AG04450 (cell line): ENCODE data around the gene HNRNPH1. TPM values are rescaled to one million over a fixed set of nuclear protein-coding genes. Genes with fewer than 3 reads are reported as not detected.

ENCODE experiments used
- CTCF ChIA-PET: fragments of 300-600, 350-600 bp; formaldehyde crosslinking; extraction: SDS; loops from one replicate; lab custom pipeline; 2022; ENCODE audit warnings: antibody characterized with exemption, inconsistent platforms; lab: Charles Lee
- POLR2A ChIA-PET: fragments of 350-600 bp; formaldehyde crosslinking; extraction: SDS; loops from one replicate; lab custom pipeline; 2021; ENCODE audit warnings: antibody characterized with exemption, inconsistent platforms; lab: Yijun Ruan, JAX
- DNase-seq: peaks from one replicate; pipeline ENCODE4 v3.0.0-alpha.2; 2011; ENCODE audit warnings: low read depth, low spot score
- H3K27ac ChIP-seq: one replicate; pipeline ENCODE4 v1.5.1; 2012; ENCODE audit warnings: low read depth, low read length, control low read depth
- H3K27me3 ChIP-seq: one replicate; pipeline ENCODE4 v1.6.0; 2012; ENCODE audit warnings: low read length; ENCODE audit not compliant: control insufficient read depth, insufficient read depth
- H3K4me3 ChIP-seq: 2 replicates; pipeline ENCODE4 v1.5.1; 2011; ENCODE audit warnings: mild to moderate bottlenecking, low read depth, low read length, control low read depth
- H3K9me3 ChIP-seq: 2 replicates; pipeline ENCODE4 v1.5.1; 2012; ENCODE audit warnings: low read length; ENCODE audit not compliant: control insufficient read depth, insufficient read depth
- polyA plus RNA-seq: library from polyadenylated mRNA; depleted of rRNA; stranded (reverse); fragments of >200 nt; gene quantifications from 2 replicates; pipeline ENCODE4 v1.2.3, GENCODE V29; 2011
- TF ChIP-seq, protein P1 (sequence below): IDR thresholded peaks from 2 replicates; pipeline ENCODE4 v1.5.1; 2011; ENCODE audit warnings: low read depth, low read length, control low read depth, inconsistent platforms

Gene HNRNPH1
- polyA plus RNA-seq, 1 experiment, result 383 TPM

DNA sequence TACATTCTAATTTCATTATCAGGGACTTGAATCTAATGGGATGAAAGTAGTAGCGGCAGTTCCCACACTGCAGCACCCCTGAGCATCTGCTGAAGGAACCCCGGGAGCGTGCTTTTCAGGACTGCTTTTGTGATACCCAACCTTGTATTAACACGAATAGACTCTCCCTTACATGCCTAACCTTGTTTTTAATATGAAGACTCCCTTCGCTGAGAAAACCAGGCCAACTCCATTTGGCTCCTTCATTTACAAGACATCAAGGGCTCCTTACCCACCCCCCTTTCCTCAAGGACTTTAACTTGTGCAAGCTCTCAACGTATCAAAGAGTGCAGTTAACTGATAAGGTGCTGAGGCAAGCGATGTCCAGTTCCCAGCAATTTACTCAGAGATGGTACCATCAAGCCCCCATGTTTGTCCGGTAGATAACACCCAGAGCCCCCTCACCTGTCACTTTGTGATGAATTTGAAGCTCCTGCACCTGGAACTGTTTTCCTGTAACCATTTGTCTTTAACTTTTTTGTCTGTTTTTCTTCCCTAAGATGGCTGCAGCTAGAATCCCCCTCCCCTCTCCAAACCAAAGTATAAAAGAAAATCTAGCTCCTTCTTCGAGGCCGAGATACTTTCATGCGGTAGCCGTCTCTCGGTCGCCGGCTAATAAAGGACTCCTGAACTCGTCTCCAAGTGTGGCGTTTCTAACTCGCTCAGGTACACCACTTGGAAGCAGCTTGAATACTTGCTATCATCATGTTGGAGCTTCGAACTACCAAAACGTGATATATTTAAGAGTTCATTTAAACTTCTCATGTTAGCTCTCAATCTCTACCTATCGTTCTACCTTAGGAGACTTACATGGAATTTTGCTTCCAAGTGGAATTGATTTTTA lies 10.7 kb downstream of the HNRNPH1 start:
- no peak overlapping the region for H3K27ac ChIP-seq
- H3K4me3 ChIP-seq, result no peak overlapping the region
- H3K9me3 ChIP-seq, result no peaks in the 10 kb centered on the region
- no peaks in the 10 kb centered on the region for H3K27me3 ChIP-seq
- ChIA-PET POLR2A (interaction anchor here (0.7 to 5.9 kb wide), 2 partner anchors 11 to 114 kb away, joined by 6 to 51 read pairs; partner anchors contain the start of gene HNRNPH1), CTCF (interaction anchor here (0.9 to 2.2 kb wide), 2 partner anchors 9 to 11 kb away, joined by 4 to 10 read pairs; partner anchors contain the start of gene HNRNPH1)
- TF ChIP-seq, protein P1, sequence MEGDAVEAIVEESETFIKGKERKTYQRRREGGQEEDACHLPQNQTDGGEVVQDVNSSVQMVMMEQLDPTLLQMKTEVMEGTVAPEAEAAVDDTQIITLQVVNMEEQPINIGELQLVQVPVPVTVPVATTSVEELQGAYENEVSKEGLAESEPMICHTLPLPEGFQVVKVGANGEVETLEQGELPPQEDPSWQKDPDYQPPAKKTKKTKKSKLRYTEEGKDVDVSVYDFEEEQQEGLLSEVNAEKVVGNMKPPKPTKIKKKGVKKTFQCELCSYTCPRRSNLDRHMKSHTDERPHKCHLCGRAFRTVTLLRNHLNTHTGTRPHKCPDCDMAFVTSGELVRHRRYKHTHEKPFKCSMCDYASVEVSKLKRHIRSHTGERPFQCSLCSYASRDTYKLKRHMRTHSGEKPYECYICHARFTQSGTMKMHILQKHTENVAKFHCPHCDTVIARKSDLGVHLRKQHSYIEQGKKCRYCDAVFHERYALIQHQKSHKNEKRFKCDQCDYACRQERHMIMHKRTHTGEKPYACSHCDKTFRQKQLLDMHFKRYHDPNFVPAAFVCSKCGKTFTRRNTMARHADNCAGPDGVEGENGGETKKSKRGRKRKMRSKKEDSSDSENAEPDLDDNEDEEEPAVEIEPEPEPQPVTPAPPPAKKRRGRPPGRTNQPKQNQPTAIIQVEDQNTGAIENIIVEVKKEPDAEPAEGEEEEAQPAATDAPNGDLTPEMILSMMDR, result no peak
- DNase-seq, result no peak

DNA sequence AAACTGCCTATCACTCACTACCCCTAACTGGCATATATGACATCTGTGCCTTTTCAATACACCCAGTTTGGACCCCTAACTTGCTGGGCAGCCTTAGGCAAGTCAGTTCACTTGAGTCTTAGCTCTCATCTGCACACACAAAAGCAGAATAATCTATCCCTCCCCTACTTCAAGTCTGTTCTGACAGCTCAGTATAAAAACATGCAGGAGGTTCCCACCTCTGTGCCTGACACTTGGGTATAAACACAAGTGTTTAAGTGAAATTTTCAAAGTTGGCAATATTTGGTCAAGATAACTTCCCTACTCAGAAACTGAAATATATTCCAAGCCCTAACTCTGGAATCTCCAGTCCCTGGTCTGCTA lies 12.6 kb downstream of the HNRNPH1 start:
- POLR2A ChIA-PET, result interaction anchor here (0.6 to 5.9 kb wide), 5 partner anchors 9 to 271 kb away, joined by 3 to 51 read pairs (median 3); partner anchors contain the start of gene HNRNPH1
- no peak overlapping the region for H3K27ac ChIP-seq
- no peaks in the 10 kb centered on the region for H3K27me3 ChIP-seq
- CTCF ChIA-PET, result interaction anchor here (1.0 kb wide), 1 partner anchor 11 kb away, joined by 7 read pairs; no protein-coding TSS in a partner anchor
- no peaks in the 10 kb centered on the region for H3K9me3 ChIP-seq
- H3K4me3 ChIP-seq, result no peak overlapping the region
- no peak for DNase-seq
- TF ChIP-seq, protein P1, result no peak

GRCh38 chr5:179610109-179610902 lies 13.2 kb downstream of the HNRNPH1 start:
- ChIA-PET CTCF (no interaction called here), POLR2A (interaction anchor here (1.0 to 5.9 kb wide), 3 partner anchors 10 to 15 kb away, joined by 3 to 51 read pairs (median 10); partner anchors contain the start of gene HNRNPH1)
- Histone ChIP-seq H3K9me3 (no peaks in the 10 kb centered on the region), H3K4me3 (no peak overlapping the region), H3K27me3 (no peaks in the 10 kb centered on the region), H3K27ac (peak overlapping the region; percentile 57)
- no peak for DNase-seq
- TF ChIP-seq, protein P1, result no peak

DNA sequence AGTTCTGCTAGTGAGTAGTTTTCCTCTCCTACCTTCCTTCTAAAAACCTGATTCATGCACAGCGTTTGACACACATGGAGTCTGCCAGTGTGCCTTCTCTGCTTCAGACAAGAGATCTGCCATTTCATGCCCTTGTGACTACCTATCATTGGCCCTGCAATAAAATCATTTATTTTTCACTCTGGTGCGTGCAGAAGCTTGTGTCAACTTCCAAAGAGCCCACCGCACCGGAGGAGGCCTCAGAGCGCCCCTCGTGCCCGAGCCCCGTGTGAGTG lies 13.7 kb downstream of the HNRNPH1 start:
- ChIA-PET POLR2A (interaction anchor here (2.9 kb wide), 1 partner anchor 11 kb away, joined by 10 read pairs; no protein-coding TSS in a partner anchor), CTCF (no interaction called here)
- DNase-seq, result no peak
- H3K4me3 ChIP-seq, result no peak overlapping the region
- TF ChIP-seq, protein P1, result no peak
- H3K27ac ChIP-seq, result peak overlapping the region; percentile 57
- no peaks in the 10 kb centered on the region for H3K9me3 ChIP-seq
- H3K27me3 ChIP-seq, result no peaks in the 10 kb centered on the region
